HTR-8/SVneo (cell line): ENCODE measurements around the gene CENPB.

Experiments
- DNase-seq: peaks from one replicate; pipeline ENCODE4 v3.0.0; 2011; ENCODE audit warnings: low spot score, mixed read lengths; ENCODE audit not compliant: insufficient read length
- FAIRE-seq: peaks from 2 replicates; lab custom pipeline; 2011; peaks lifted over from hg19 to GRCh38; lab: Jason Lieb, UNC

Gene CENPB

DNA sequence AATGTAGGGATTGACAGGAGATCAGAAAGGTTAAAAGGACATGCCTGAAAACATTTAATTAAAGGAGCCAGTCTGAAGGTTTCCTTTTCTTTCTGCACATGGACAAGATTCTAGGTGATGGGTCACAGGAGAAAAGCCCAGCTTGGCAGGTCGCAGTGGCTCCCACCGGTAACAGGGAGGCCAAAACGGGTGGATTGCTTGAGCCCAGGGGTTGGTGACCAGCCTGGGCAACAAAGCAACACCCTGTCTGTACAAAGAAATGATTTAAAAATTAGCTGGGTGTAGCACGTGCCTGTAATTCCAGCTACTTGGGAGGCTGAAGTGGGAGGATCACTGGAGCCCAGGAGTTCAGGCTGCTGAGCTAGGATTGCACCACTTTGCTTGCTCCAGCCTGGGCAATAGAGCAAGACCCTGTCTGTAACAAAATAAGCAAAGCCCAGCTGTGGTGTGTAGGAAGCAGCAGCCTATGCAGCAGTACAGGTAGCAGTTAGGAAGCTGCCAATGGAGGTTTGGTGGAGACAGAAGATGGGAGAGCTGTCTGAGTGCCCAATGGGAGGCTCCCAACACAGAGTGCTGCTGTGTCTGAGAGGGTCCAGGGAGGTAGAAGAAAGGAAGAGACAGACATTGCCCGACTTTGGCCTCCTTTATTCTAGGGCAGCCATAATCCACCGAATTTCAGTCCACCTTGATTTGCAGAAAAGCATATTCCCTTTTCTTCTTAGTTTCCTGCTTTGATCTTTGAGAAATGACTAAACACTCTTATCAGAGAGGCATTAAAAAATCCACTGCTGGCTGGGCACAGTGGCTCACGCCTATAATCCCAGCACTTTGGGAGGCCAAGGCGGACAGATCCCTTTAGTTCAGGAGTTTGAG is 26.7 kb upstream of the CENPB start:
- FAIRE-seq (no peak), DNase-seq (no peak)

GRCh38 chr20:3812259-3812681 is 25.7 kb upstream of the CENPB start:
- FAIRE-seq: no peak

DNA sequence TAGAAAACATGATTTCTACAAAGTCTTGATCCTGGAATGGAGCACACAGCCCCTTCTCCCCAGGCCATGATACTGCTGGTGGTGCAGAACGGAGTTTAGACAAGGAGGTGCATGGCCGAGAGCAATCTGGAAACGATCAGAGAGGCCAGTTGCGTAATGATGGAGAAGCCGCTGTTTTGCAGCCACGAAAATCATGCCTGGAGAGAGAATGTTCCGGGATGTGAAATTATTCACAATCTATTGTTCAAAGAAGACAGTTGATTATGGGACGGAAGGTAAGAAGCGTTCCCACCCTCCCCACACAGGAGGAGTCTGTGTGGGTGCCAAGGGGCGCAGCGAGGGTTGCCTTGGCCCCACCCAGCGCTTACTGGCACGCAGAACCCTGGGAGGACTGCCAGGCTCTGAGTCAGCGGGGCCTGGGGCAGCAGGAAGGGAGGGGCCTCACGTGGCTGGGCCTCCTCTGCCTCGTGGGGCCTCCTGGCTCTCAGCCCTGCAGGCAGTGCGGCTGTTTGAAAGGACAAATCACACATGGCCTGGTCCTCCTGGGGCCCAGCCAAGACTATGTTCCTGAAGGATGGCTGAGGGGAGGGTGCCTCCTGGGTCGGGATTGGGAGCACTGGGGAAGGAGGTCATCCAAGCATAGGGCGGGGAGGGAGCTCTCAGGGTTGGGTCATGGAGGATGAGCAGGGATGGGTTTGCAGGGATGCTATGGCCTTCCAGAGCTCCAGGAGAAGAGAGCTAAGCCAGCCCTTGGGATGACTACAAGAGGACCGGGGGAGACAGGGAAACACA is 25.1 kb upstream of the CENPB start:
- FAIRE-seq (peak; percentile 87), DNase-seq (peak; percentile 90)

More at GRCh38 chr20:3812259-3812681, 25.7 kb upstream of the CENPB start:
- no peak for DNase-seq

DNA sequence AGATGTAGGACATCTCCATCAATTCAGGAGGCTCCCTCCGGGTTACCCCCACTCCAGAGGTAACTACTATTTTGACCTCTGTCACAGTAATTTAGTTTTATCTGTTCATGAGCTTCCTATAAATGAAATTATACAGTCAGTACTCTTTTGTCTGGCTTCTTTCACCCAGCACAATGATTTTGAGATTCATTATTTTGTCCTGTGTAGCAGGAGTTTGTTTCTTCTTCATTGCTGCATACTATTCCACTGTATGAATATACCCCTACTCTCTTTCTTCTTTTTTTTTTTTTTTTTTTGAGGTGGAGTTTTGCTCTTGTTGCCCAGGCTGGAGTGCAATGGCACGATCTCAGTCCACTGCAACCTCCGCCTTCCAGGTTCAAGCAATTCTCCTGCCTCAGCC is 22.0 kb upstream of the CENPB start:
- FAIRE-seq (no peak), DNase-seq (no peak)

DNA sequence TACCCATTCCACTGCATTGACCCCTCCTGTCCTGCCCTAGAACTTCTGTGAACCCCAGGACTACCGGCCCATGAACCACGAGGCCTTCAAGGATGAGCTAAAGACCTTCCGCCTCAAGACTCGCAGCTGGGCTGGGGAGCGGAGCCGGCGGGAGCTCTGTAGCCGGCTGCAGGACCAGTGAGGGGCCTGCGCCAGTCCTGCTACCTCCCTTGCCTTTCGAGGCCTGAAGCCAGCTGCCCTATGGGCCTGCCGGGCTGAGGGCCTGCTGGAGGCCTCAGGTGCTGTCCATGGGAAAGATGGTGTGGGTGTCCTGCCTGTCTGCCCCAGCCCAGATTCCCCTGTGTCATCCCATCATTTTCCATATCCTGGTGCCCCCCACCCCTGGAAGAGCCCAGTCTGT is 18.2 kb upstream of the CENPB start:
- FAIRE-seq (no peak), DNase-seq (no peak)

GRCh38 chr20:3804254-3804751 is 17.8 kb upstream of the CENPB start:
- DNase-seq (no peak), FAIRE-seq (peak; percentile 40)

DNA sequence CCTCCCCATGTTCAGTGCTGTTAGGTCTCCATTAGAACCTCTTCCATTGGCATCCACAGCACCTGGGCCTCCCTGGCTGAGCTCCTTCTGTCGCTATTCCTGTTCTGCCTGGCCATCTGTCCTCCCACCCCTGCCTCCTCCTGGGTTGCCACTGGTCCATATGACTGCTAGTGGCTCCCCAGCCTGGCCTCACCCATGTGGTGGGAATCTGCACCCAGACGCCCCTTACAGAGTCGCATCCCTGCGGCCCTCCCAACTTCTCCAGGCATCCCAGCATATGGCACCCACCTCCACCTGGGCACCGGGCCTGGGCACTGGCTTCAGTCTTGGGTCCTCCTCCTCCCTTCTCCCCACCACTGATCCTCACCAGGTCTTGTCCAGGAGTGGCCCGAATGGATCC is 17.3 kb upstream of the CENPB start:
- no peak for DNase-seq
- FAIRE-seq: no peak

DNA sequence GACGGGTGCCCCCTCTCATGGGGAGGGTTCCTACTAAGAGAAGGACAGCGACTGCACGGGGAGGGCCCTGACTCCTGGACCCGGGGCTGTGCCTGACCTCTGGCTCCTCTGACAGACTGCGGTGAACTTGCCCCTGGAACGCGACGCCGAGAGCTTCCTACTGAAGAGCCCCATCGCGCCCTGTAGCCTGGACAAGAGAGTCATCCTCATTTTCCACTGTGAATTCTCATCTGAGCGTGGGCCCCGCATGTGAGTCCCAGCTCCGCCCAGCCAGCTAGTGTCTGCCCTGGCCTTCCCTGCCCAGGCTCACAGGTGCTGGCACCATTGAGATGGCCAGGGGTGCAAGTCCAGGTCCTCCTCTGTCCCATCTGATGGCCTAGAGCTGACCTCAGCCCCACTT is 16.7 kb upstream of the CENPB start:
- FAIRE-seq (no peak), DNase-seq (no peak)

- FAIRE-seq (no peak), DNase-seq (no peak)
These were observed 16.1 kb upstream of the CENPB start for GRCh38 chr20:3802524-3803239.

DNA sequence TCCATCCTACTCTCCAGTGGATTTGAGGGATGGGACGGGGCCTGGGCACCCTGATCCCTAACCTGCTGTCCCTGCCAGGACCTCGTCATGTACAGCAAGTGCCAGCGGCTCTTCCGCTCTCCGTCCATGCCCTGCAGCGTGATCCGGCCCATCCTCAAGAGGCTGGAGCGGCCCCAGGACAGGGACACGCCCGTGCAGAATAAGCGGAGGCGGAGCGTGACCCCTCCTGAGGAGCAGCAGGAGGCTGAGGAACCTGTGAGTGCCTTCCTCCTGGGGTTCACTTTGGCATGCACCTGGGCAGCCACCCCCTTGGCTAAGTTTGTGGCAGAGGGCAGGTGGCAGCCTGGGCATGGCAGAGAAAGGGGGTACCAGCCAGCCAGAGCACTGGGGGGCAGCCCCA is 15.3 kb upstream of the CENPB start:
- FAIRE-seq: no peak
- DNase-seq: no peak

GRCh38 chr20:3801299-3801698 is 14.8 kb upstream of the CENPB start:
- DNase-seq: no peak
- no peak for FAIRE-seq

GRCh38 chr20:3800878-3801260 is 14.3 kb upstream of the CENPB start:
- no peak for FAIRE-seq
- DNase-seq: no peak

- no peak for FAIRE-seq
These were observed 13.8 kb upstream of the CENPB start for GRCh38 chr20:3800256-3800877.

GRCh38 chr20:3798908-3799248 is 12.3 kb upstream of the CENPB start:
- peak; percentile 60 for FAIRE-seq
- DNase-seq: no peak

More at GRCh38 chr20:3800256-3800877, 13.8 kb upstream of the CENPB start:
- DNase-seq: no peak

DNA sequence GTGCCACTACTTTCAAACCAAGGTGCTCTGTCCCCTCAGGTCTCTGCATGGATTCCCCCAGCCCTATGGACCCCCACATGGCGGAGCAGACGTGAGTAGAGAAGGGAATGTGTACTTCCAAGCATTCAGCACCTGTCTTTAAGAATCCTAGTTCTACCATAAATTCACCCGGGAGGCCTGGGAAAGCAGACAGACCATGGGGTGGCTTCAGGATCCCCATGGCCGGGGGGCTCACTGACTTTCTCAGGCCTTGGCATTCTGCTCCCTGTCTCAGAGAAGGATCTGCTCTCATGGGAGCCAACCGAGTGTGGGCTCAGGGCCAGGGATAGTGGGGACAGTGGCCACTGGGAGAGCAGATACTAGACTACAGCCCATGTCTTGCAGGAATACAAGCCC is 11.8 kb upstream of the CENPB start:
- DNase-seq (no peak), FAIRE-seq (no peak)

GRCh38 chr20:3797592-3798372 is 11.2 kb upstream of the CENPB start:
- DNase-seq: no peak
- no peak for FAIRE-seq

DNA sequence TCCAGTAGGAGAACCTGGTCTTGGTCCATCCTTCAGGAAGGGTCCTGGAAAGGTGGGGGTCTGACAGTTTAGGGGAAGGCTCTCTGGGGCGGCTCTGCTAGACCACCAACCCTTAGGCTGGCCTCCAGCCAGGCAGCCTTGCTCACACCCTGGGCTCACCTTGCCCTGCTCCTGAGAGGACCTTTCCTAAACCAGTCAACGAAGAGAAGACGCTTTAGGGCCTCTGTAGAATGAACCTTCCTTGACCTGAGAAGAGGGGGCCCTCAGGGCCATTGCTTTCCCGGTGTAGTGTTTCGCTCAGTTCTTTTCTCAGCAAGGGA is 10.6 kb upstream of the CENPB start:
- FAIRE-seq (no peak), DNase-seq (no peak)

DNA sequence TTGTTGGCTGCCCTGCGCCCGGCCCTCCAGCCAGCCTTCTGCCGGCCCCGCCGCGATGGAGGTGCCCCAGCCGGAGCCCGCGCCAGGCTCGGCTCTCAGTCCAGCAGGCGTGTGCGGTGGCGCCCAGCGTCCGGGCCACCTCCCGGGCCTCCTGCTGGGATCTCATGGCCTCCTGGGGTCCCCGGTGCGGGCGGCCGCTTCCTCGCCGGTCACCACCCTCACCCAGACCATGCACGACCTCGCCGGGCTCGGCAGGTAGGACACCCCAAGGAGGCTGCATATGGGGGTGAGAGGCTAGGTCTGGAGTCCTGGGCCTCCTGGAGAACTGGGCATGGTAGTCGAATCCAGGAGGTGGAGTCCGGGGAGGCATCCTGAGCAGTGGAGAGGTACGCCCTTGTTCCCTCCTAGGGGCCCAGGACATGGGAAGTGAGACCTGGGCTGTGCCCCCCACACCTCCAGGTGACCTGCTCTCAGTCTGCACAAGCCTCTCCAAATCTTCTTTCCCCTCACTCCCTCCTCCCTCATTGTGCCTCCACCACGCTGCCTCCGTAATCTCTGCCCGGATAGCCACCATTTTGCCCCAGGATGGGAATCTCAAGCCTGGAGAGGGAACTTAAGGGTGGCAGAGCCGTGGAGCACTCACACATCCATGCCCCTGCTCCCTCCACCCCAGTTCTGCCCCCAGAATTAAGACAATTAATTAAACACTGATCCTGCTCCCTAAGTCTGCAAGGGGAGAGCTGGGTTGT is 10.1 kb upstream of the CENPB start:
- DNase-seq: no peak

More for the DNA sequence above, 10.1 kb upstream of the CENPB start:
- FAIRE-seq: no peak
